Stimulated activated CD4-positive, alpha-beta T cell treated with anti-CD3 and anti-CD28 coated beads, Interleukin-12 subunit alpha, Interleukin-12 subunit beta, amount 100 ng/mL, for 24 hours (primary cell): Measurements from ENCODE around the gene CLIC6.
"Not testable (repeated sequence)": the region's sequence is repeated elsewhere in the genome, so short reads cannot be mapped to it uniquely, and the experiment has no call there.

Experiments used
- DNase-seq, 2 experiments: peaks; one replicate each; pipeline ENCODE4 v3.0.0-alpha.2; 2020; ENCODE audit warnings: low read depth in 2 of 2

The CLIC6 gene

DNA sequence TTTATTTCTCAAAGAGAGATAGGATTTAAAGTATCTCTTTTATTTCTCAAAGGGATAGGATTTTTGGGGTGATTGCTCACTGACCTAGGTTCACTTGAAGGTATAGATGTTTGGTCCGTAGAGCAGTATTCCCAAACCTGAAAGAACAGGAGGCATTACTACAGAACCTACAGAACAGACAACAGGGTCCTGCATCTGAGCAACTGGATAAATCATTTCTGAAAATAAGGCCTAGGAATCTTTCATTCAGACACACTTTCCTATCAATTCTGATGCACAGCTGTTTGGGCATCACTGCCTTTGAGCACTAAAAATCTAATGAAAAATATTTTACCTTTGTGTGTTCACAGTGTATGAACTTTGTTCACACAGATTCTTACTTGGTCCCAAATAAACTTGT, 17.2 kb upstream of the CLIC6 start:
- no peak for DNase-seq

DNA sequence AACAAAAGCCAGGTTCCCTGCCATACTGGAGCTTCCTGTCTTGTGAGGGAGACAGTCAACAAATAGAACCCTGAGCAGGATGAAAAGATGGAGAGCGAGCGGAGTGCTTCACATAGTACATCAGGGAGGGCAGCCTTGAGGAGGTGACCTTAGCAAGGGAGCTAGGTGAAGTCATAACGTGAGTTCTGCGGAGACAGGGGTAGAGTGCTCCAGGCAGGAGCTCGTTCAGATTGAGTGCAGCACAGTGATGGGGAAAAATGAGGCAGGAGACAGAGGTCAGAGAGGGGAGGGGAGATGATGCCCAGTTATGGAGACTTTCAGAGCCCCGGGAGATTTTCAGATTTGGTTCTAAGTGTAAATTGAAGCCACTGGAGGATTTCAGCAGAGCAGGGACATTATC, 15.3 kb upstream of the CLIC6 start:
- no peak for DNase-seq

DNA sequence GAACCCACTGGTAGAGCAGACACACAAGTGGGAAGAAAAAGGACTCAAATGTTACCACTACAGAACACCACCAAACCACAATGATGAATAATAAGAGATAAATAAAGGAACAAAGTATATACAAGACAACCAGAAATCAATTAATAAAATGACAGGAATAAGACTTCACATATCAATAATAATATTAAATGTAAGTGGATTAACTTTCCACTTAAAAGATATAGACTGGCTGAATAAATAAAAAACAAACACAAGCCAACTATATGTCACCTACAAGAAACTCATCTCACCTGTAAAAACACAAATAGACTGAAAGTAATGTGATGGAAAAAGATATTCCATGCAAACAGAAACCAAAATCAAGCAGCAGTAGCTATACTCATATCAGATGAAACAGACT, 6.9 kb upstream of the CLIC6 start:
- DNase-seq, result no peak

DNA sequence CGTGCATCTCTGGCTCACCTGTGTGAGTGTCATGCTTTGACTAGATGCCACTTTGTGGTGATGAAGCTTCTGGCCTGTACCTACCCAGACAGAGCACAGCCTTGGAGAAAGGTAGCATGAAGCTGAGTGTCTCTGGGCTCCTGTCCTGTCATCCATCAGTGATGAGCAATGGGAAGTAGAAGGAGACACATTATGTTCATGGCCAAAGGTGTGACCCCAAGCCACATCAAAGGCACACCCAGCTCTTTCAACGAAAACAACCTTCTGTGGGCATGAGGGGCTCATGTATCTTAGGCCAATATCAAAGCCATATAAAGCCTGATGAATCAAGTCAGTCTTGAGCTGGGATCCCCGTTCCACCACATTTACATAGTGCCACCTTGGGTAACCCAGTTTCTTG, 1.0 kb upstream of the CLIC6 start:
- DNase-seq, result no peak

DNA sequence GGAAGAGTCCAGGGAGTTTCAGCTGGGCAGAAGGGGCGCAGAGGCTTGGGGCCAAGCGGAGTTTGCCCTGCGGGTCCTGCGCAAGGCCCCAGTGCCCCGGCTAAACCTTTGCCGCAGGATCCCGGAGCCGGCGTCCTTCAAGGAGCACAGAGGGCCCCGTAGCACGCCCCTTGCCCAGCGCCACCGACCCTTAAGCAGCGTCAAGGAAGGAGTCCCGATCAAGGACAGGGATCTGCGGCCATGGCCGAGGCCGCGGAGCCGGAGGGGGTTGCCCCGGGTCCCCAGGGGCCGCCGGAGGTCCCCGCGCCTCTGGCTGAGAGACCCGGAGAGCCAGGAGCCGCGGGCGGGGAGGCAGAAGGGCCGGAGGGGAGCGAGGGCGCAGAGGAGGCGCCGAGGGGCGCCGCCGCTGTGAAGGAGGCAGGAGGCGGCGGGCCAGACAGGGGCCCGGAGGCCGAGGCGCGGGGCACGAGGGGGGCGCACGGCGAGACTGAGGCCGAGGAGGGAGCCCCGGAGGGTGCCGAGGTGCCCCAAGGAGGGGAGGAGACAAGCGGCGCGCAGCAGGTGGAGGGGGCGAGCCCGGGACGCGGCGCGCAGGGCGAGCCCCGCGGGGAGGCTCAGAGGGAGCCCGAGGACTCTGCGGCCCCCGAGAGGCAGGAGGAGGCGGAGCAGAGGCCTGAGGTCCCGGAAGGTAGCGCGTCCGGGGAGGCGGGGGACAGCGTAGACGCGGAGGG, 520 bp downstream of the CLIC6 start:
- no peak for DNase-seq

DNA sequence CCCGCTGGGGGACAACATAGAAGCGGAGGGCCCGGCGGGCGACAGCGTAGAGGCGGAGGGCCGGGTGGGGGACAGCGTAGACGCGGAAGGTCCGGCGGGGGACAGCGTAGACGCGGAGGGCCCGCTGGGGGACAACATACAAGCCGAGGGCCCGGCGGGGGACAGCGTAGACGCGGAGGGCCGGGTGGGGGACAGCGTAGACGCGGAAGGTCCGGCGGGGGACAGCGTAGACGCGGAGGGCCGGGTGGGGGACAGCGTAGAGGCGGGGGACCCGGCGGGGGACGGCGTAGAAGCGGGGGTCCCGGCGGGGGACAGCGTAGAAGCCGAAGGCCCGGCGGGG, 1.1 kb downstream of the CLIC6 start:
- DNase-seq, result not testable (repeated sequence)

DNA sequence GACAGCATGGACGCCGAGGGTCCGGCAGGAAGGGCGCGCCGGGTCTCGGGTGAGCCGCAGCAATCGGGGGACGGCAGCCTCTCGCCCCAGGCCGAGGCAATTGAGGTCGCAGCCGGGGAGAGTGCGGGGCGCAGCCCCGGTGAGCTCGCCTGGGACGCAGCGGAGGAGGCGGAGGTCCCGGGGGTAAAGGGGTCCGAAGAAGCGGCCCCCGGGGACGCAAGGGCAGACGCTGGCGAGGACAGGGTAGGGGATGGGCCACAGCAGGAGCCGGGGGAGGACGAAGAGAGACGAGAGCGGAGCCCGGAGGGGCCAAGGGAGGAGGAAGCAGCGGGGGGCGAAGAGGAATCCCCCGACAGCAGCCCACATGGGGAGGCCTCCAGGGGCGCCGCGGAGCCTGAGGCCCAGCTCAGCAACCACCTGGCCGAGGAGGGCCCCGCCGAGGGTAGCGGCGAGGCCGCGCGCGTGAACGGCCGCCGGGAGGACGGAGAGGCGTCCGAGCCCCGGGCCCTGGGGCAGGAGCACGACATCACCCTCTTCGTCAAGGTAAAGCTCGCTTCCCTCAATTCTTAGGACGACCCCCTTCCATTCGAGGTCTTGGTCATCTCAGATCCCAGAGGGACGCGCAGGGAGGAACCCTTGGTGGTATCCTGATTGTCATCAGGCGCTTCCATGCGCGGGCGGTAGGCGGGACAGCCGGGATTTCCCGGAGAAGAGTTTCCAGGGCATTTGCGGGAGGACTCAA, 1.6 kb downstream of the CLIC6 start:
- DNase-seq, result no peak

DNA sequence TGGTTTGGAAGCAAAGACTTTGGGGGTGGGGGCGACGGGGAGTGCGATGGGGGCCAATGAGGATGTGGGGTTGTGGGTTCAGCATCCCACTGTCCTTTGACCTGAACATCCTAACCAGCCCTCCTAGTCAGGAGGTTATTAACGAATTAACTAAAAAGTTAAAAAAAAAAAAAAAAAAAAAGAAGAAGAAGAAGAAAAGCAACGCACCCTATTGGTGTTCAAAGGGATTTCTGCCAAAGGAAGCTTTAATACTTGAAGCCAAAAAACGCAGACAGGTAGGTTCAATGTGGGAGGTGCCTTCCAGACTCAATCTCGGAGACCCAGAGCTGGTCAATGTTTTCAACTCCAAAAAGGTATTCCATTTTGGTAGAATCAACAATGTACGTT, 2.2 kb downstream of the CLIC6 start:
- DNase-seq, result no peak

DNA sequence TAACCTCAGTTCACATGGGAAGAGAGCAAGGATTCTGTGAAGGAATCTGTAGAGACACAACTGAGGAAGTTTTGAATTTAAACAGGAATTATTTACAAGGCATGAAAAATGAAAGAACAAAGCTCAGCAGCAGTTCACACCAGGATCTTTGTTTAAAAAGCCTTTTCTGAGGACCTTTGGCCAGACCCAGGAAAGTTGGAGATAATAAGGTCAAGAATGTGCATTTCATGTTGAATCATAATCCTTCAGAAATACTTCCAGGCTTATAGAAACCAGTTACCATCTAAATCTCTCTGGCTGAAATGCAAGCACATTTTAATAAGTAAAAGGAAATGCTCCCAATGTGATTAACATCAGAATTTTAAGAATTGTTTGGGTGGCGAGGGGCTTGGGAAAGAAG, 2.7 kb downstream of the CLIC6 start:
- no peak for DNase-seq

DNA sequence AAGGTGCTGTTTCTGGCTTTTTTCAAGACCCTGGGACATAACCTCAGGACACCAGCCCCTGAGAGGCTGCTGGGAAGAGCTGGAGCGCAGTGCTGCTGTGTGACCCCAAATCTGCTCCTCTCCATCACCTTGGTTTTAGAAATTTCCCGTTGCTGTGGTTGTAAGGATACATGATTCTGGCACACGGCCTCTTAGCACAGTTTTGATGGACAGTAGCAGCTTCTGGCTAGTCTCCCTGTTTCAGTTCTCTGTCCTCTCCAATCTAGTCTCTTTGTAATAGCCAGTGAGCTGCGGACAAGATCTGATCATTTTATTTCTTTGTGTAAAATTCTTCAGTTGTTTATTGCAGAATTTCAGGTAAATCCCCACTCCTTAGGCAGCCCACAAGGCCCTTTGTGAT, 3.1 kb downstream of the CLIC6 start:
- DNase-seq, result no peak

DNA sequence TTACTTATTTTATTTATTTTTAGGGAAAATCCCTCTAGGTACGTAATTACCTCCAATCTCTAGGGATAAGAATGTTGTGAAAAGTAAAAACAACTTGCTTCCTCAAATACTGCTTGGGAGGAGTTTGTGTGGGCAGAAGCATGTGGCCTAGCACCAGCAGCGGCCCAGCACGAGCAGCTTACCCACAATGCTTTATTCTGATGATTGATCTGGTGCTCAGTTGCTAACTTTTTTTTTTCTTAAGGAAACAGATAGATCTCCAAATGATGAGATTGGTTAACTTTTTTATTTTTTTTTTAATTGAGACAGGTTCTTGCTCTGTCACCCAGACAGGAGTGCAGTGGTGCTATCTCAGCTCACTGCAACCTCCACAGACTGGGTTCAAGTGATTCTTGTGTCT, 4.2 kb downstream of the CLIC6 start:
- DNase-seq, result no peak

DNA sequence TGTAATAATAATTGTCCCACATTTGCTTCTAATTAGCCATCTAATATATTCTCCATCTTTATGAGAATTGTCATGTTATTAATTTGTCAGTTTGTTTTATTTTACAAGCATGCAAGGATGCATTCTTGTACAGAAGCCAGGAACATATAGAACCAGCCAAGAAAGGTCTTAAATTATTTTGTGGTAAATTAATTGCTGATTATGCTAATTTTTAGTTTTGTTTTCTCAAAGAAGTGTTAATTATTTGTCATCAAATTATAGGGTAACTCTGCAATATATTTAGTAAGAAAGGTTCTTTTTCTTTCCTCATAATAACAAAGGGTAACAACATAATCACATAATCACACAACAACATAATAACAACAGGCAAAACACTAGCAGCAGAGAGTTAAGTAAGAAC, 5.7 kb downstream of the CLIC6 start:
- no peak for DNase-seq

DNA sequence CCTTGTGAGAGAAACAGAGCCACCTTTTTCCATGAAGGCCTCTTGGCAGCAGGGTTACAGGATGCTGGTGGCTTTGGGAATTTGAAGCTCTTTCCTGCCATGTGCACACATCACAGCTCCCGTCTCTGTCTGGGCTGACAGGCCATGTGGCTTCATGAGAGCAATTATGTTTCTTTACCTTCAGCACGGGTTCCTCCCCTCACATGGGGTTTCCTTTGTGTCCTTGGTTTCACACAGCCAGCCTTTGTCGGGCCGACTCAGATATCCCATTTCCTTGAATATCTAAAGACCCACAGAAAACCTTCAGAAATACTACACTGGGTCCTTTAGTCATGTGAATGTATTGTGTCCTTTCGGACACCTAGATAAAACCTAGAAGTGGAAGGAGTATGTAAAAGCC, 7.1 kb downstream of the CLIC6 start:
- DNase-seq, result no peak

DNA sequence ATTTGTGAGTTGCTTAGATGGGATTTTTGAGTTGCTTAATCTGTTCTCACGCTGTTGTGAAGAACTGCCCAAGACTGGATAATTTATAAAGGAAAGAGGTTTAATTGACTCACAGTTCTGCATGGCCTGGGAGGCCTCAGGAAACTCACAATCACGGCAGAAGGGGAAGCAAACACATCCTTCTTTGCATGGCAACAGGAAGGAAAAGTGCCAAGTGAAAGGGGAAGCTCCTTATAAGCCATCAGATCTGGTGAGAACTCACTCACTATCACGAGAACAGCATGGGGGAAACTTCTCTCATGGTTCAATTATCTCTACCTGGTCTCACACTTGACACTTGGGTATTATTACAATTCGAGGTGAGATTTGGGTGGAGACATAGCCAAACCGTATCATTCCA, 10.3 kb downstream of the CLIC6 start:
- DNase-seq, result no peak

DNA sequence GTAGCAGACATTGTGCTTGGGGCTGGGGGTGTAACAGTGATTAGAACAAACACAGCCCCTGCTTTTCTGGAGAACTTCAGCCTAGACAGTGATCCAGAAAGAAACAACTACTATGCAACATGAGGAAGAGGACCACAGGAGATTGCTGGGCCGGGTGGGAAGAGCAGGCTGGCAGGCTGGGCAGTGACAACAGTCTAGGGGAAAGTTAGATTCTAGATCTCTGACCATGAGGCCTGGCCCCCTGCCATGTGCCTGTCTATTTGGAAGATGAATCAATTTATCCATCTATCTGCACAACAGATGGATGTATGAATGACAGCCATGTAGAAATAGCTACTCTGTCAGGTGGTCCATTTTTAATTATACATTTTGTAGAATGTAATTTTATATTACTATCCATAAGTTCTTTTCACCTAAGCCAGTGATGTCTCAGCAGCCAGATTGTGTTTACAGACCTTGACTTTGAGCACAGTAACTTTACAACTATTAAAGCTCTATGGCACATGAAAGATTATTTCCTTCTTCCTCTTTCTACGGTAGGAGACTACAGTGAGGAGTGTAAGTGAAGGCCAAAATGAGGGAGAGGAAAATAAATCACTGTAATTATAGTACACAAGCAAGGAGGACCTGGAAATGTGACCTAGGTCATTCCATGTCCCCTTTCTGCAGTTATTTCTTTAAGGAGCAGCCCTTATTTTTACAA, 15.5 kb downstream of the CLIC6 start:
- no peak for DNase-seq

DNA sequence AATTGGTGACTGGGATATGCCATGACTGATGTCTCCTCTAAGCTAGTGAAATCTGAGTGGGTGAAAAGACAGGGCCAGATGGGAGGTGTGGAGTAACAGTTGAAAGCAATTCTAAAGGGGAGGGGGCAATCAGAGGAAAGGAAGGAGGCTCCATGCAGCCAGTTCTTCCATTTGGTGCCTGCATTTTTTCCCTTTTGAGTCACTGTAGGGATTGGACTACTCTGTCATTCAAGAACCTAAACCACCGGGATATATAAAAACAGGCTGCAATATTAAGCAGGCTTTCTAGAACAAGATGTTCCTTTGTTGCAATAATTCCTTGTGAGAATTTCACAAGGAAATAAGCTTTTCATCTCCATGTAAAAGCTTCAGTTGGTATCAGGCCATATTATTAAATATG, 18.3 kb downstream of the CLIC6 start:
- no peak for DNase-seq

DNA sequence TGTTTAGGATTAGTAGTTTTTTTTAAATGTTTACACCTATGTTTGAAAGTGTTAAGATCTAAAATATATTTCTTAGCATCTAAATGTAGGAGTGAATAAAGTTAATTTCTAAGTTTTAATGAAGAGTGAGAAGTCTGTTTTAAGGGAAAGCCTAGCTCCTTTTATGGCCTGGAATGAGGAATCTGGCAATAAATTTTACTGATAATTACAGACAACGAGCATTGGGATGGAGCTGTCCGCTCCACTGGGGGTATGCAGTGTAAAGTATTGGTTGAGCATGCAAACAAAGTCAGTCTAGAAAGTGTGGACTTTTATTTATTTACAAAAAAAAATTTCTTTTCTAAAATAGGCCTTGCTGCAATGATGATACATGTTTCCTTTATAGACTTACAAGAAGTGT, 19.0 kb downstream of the CLIC6 start:
- DNase-seq, result no peak

DNA sequence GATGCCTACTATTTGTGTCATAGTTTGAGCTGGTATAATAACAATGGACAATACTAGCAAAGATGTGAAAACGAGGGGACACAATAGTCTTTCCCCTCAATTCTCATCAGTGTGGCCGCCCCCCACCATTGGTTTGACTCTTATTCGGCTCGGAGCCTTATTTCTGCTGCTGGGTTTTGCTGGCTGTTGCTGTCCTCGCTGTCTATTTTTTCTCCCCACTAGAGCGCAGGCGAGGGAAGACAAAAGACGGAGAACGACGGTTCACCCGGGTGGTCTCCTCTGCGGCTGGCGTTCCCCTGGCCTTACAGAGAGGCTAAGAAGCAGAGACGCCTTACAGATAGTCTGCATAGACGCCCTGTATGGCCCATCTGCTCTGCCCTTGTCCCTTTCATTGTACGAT, 19.4 kb downstream of the CLIC6 start:
- no peak for DNase-seq

DNA sequence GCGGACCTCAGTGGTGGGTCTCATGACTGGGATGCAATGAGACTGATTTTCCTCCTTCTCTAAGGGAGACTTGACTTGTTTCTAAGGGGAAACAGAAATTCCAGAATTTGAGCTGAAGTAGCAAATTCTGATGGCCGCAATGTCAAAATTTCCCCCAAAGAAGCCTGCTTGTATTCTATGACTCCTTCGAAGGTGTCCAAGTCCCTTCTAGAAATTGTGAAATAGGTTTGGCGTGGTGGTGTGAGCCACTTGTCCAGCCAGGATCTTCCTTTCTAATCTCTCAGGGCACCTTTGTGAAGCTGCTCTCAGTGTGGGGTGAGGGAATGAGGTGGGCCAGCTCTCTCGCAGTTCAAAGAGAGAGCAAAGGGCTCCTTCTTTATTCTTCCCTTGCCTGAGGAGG, 19.9 kb downstream of the CLIC6 start:
- DNase-seq, result no peak

DNA sequence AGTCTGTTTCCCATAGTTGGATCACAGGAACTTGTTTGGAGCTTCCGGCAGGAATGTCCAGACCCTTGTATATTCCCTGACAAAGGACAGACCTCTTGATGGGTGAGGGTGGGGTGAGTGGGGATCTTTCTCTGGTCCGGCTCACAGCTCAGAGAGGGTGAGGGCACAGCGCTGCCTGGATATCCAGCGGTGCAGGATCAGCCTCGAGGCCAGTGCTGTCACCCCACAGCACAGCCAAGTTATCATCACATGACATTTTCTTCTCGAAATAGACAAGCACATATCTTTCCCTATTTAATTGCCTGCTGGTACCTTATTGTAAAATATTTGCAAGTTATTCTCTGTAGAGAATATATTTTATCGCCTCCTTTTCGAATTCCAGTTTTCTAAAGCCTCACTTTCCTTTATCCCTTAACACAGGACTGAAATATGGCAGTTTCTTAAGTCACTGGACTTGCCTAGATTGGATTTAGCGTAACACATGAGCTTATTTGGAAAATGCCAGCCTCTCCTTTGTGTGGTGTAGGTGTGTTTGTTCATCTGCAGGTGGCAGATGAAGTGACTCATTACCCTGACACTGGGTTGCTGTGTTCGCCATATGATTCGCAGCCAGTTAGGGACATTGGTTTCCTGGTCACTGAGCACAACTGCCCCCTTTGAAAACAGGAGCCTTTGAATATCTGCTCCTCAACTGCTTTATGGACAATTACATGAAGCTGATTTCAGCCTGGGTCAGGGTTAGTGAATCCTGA, 21.4 kb downstream of the CLIC6 start:
- no peak for DNase-seq

DNA sequence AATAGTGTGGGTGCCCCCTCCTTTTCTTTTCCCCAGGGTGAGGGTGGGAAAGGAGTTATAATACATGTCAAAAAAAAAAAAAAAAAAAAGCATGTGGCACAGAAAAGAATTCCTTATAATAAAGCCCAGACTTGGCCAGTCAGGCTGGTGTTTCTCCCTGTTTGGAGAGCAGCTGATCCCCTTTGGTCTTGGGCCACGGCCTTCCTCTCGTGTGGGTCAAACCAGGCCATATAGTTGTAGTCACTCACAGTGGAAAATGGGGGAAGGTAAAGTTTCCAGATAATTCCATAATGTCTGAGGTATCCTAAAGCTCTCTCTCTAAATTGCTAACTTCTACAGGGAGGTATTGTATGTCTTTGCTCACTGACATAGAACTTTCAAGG, 22.0 kb downstream of the CLIC6 start:
- DNase-seq, result no peak

DNA sequence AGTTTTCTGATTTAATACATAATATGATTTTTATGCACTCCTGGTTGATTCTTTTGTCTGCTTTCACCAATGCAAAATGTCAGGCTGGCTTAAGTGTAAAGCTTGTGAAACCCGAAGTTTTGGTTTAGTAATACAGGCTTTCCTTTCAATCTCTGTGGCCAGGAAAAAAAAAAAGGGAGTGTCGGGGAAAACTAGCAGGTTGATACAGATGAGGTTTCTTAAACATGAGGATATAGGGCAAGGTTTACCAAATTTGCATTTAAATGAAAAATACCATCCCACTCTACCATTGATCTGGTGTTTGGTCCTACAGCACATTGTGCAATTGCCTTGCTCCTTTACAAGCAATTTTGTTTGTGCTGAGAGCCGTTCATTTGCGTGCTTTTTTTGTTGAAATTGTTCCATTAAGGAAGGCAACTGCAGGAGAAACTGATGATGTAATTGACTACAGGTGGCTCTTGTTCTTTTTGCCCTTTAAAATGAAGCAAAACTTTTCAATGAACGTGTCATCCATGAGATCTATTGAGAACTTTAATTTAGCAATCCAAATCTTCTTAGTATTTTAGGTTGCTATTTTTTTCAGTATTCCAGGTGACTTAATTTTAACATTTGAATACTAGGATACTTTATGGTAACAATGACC, 22.7 kb downstream of the CLIC6 start:
- no peak for DNase-seq
